H1 (cell line): ENCODE results near the gene COMMD6. TPM values are rescaled to one million over a fixed set of nuclear protein-coding genes. Genes with fewer than 3 reads are reported as not detected.

Experiments used
- EGR1 ChIP-seq: IDR thresholded peaks from 2 replicates; pipeline ENCODE4 v1.6.1; 2011; ENCODE audit warnings: low read depth, low read length, borderline replicate concordance
- PHF8 ChIP-seq: fragments of 200-600 bp; sonication (generic); conservative IDR thresholded peaks from 2 replicates; pipeline ENCODE4 v1.7.1; 2012; ENCODE audit warnings: low read depth, mild to moderate bottlenecking, inconsistent platforms, low read length, moderate library complexity
- RNF2 ChIP-seq: fragments of 200-900, 300-1000 bp; sonication (generic); IDR thresholded peaks from 2 replicates; pipeline ENCODE4 v1.7.1; 2016; ENCODE audit warnings: borderline replicate concordance, low read depth, mild to moderate bottlenecking, antibody characterized with exemption, low read length; ENCODE audit not compliant: poor library complexity, severe bottlenecking; ENCODE audit errors: missing control alignments
- polyA plus RNA-seq, 7 experiments: library from polyadenylated mRNA; depleted of rRNA in 3 of 7; stranded (reverse) in 5 of 7; unstranded in 2 of 7; fragments of >200 nt in 5 of 7; fragments of 200-250 nt in 2 of 7; gene quantifications; 1 replicate in 5 of 7; 2 replicates in 1 of 7; 4 replicates in 1 of 7; pipeline versions ENCODE4 v1.2.1 to v1.2.3, GENCODE V29; 2011 to 2013; ENCODE audit warnings: missing spikeins in 2 of 7, mixed read lengths in 2 of 7
- total RNA-seq: library from RNA; stranded (reverse); fragmentation: NEBNext Ultra II Directional; extraction: Animal tissue kit (Norgen Biotek cat#: 25700); gene quantifications from 2 replicates; pipeline ENCODE4 v1.2.1, GENCODE V29; 2021
- TF ChIP-seq, protein P1 (sequence below): IDR thresholded peaks from 2 replicates; pipeline ENCODE4 v1.6.1; 2012; ENCODE audit warnings: inconsistent platforms

The COMMD6 gene
- total and polyA plus RNA-seq, 2 of the 8 experiments (the other 6 are each of a cell fraction or from before 2014, with no cell fraction given) = 53.2 to 122 TPM

DNA sequence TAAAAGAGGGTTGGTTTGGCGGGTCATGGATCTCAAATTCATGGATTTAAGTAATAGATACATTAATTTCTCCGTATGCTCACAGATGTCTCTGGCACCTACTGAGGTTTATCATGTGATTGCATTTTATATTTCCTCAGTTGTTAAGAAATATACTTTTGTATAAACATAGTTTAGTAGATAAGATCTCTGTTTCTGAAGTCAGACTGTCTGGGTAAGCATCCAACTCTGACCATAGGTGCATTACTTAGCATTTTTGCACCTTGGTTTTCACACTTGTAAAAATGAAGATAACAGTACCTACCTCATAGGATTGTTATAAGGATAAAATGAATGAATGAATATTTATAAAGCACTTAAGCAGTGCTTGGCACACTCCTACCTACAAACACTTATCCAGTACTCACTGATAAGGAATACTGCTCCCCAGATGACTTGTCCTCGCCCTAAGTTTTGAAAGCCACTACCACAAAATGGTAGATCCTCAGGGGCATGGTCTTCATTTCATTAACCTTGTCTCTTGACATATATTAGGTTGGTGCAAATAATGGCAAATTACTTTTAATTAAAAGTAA is 26.5 kb downstream of the COMMD6 start (continued):
- TF ChIP-seq, protein P1, sequence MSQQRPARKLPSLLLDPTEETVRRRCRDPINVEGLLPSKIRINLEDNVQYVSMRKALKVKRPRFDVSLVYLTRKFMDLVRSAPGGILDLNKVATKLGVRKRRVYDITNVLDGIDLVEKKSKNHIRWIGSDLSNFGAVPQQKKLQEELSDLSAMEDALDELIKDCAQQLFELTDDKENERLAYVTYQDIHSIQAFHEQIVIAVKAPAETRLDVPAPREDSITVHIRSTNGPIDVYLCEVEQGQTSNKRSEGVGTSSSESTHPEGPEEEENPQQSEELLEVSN = no peak
- no peak for TF ChIP-seq RNF2
- TF ChIP-seq EGR1 = no peak
- no peak for TF ChIP-seq PHF8
